ENCODE results near the gene MRPS12.

MRPS12 gene

GRCh38 chr19:38977445-38978325 is 46.9 kb downstream of the MRPS12 start:
- peak; percentile 2 to 19 (median 4) for DNase-seq

GRCh38 chr19:38978326-38978689 is 47.6 kb downstream of the MRPS12 start:
- no peak for DNase-seq

- no peak for DNase-seq
These were observed 49.1 kb downstream of the MRPS12 start for GRCh38 chr19:38979812-38980211.

GRCh38 chr19:38980583-38981374 is 50.0 kb downstream of the MRPS12 start:
- no peak for DNase-seq

All from suppressor macrophage treated with lipopolysaccharide for 1 hour (primary cell).